Measurements from ENCODE around the gene RRP8. TPM values are rescaled to one million over a fixed set of nuclear protein-coding genes. Genes with fewer than 3 reads are reported as not detected.

Gene RRP8
- polyA plus RNA-seq, 1 experiment = 9.9 TPM

- H3K36me3 ChIP-seq (ENCODE audit: control insufficient read depth, insufficient read depth, low read length) = peaks cover 6% of the 10 kb centered on the region
- POLR2A ChIA-PET = interaction anchor here (0.6 kb wide), 1 partner anchor 386 kb away, joined by 3 read pairs; no protein-coding TSS in a partner anchor
- H3K27me3 ChIP-seq (ENCODE audit: control insufficient read depth, insufficient read depth, low read length) = no peaks in the 10 kb centered on the region
- DNase-seq (ENCODE audit: low read depth) = no peak
- H3K4me3 ChIP-seq (ENCODE audit: low read depth, low read length) = no peak overlapping the region
- CTCF ChIA-PET = no interaction called here
- TF ChIP-seq, protein P1, sequence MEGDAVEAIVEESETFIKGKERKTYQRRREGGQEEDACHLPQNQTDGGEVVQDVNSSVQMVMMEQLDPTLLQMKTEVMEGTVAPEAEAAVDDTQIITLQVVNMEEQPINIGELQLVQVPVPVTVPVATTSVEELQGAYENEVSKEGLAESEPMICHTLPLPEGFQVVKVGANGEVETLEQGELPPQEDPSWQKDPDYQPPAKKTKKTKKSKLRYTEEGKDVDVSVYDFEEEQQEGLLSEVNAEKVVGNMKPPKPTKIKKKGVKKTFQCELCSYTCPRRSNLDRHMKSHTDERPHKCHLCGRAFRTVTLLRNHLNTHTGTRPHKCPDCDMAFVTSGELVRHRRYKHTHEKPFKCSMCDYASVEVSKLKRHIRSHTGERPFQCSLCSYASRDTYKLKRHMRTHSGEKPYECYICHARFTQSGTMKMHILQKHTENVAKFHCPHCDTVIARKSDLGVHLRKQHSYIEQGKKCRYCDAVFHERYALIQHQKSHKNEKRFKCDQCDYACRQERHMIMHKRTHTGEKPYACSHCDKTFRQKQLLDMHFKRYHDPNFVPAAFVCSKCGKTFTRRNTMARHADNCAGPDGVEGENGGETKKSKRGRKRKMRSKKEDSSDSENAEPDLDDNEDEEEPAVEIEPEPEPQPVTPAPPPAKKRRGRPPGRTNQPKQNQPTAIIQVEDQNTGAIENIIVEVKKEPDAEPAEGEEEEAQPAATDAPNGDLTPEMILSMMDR (IDR thresholded peaks at IDR 0.05; ENCODE audit: insufficient read depth, low read depth, low read length) = no peak
These were observed 30.3 kb upstream of the RRP8 start for GRCh38 chr11:6633422-6634408.

DNA sequence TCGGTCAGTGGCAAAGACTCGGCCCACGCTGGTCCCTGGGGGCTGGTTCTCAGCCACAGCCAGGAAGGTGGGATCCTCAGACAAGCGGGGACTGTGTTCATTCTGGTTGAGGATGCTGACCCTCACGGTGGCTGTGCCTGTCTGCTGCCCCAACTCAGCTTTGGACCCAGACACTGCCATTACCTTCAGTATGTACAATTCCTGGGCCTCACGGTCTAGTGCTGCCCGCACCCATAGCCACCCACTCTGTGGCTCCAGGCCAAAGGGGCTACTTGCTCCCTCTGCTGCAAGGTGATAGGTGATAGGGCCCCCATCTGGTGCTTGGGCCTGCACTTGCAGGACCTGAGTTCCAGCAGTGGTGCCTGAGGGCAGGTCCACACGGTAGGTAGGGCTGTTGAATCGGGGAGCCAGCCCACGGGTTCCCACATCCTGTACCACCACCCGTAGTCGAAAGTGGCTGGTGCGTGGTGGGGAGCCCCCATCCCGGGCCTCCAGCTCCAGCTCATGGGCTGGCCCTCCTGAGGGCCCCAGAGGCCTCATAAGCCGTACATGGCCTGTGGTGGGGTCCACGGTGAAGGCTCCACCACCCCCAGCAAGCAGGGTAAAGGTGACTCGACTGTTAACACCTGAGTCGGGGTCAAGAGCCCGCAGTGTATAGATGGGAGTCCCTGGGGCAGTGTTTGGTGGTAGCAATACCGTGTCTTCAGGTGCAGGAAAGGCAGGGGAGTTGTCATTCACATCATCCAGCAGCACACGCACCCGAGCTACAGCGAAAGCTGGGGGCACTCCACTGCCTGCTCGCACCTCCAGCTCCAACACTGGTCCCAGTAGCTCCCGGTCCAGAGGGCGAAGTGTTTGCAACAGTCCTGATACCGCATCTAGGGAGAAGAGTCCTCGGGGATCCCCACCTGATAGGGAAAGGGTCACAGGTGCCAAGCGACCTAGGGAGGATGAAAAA is 29.0 kb upstream of the RRP8 start:
- no peak for DNase-seq (ENCODE audit: low read depth)
- POLR2A ChIA-PET = interaction anchor here (0.6 kb wide), 1 partner anchor 385 kb away, joined by 3 read pairs; no protein-coding TSS in a partner anchor
- CTCF ChIA-PET = interaction anchor here (1.2 to 2.3 kb wide), 3 partner anchors 13 to 101 kb away, joined by 3 to 8 read pairs (median 5); partner anchors contain the start of gene TPP1
- Histone ChIP-seq H3K36me3 (ENCODE audit: control insufficient read depth, insufficient read depth, low read length) (peaks cover 6% of the 10 kb centered on the region), H3K4me3 (ENCODE audit: low read depth, low read length) (no peak overlapping the region), H3K27me3 (ENCODE audit: control insufficient read depth, insufficient read depth, low read length) (no peaks in the 10 kb centered on the region)
- TF ChIP-seq, protein P1 (IDR thresholded peaks at IDR 0.05; ENCODE audit: insufficient read depth, low read depth, low read length) = no peak

DNA sequence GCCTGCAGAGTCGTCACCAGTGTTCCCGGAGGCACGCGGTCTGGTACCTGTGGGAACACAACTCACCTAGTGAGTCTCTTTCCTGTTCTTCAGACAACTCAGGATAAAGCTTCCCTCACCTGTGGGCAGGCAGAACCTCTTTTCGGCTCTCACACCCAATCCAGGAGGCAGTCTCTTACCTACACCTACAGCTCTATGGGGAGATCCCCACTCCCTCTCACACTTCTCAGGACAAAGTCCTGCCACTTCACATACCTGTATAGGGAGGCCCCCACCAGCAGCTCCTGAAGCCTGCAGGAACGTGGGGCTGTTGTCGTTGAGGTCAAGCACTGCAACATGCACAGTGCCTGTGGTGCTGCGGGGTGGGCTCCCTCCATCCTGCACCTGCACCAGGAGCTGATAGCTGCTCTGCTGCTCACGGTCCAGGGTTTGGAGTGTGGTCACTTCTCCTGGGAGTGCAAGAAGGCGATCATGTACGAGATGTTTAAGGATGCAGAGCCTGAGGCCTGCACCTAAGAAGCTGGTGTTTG is 28.0 kb upstream of the RRP8 start:
- no peak for DNase-seq (ENCODE audit: low read depth)
- CTCF ChIA-PET = interaction anchor here (1.2 to 2.3 kb wide), 4 partner anchors 12 to 100 kb away, joined by 3 to 8 read pairs (median 4); partner anchors contain the start of genes MRPL17 and TPP1
- Histone ChIP-seq H3K27me3 (ENCODE audit: control insufficient read depth, insufficient read depth, low read length) (no peaks in the 10 kb centered on the region), H3K36me3 (ENCODE audit: control insufficient read depth, insufficient read depth, low read length) (peaks cover 6% of the 10 kb centered on the region), H3K4me3 (ENCODE audit: low read depth, low read length) (no peak overlapping the region)
- POLR2A ChIA-PET = no interaction called here
- TF ChIP-seq, protein P1 (IDR thresholded peaks at IDR 0.05; ENCODE audit: insufficient read depth, low read depth, low read length) = no peak

DNA sequence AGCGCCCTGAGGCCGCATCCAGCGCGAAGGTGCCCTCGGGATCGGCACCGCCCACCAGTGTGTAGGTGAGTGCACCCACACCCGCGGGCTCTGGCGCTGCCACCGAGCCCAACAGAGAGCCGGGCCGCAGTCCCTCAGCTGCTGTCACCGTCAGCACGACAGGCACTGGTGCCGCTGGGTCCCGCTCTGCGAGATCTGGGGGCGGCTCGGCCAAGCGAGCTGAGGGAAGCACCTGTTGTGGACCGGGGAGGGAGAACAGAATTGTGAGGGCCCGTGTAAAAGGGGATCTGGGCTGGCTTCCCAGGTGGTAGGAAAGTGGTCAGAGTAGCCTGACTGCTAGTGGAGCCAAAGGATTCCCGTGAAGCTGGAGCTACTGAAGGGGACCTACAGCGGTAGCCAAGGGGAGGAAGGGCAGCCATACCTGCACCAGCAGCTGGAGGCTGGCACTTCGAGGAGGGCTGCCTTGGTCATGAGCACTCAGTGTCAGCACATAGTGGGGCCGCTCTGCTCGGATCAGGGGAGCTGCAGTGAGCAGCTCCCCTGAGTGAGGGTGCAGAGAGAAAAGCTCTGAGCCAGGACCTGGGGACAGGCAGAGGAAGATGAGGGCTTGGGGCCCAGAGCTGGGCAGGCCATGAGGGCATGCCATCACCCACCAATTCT is 27.3 kb upstream of the RRP8 start:
- ChIA-PET CTCF (interaction anchor here (1.2 to 2.3 kb wide), 3 partner anchors 11 to 99 kb away, joined by 3 to 8 read pairs (median 3); partner anchors contain the start of genes MRPL17 and TPP1), POLR2A (no interaction called here)
- TF ChIP-seq, protein P1 (IDR thresholded peaks at IDR 0.05; ENCODE audit: insufficient read depth, low read depth, low read length) = no peak
- H3K4me3 ChIP-seq (ENCODE audit: low read depth, low read length) = no peak overlapping the region
- DNase-seq (ENCODE audit: low read depth) = no peak
- H3K36me3 ChIP-seq (ENCODE audit: control insufficient read depth, insufficient read depth, low read length) = peaks cover 9% of the 10 kb centered on the region
- H3K27me3 ChIP-seq (ENCODE audit: control insufficient read depth, insufficient read depth, low read length) = no peaks in the 10 kb centered on the region

Data from BJ (cell line).